CD4-positive, alpha-beta T cell treated with Interleukin-15 for 4 hours (primary cell): ENCODE data around the gene NRROS.

ENCODE experiments used
- DNase-seq: peaks from one replicate; pipeline ENCODE4 v3.0.0-alpha.2; 2020; ENCODE audit warnings: low spot score

The NRROS gene

GRCh38 chr3:196684548-196685407, 45.3 kb downstream of the NRROS start:
- DNase-seq = peak; percentile 75

- DNase-seq = no peak
Observed at GRCh38 chr3:196686436-196686835, 46.9 kb downstream of the NRROS start.

- DNase-seq = no peak
Observed at GRCh38 chr3:196688349-196688748, 48.9 kb downstream of the NRROS start.

- no peak for DNase-seq
Observed at GRCh38 chr3:196689941-196690660, 50.6 kb downstream of the NRROS start.

GRCh38 chr3:196691386-196691785, 51.9 kb downstream of the NRROS start:
- DNase-seq = no peak

- peak; percentile 37 for DNase-seq
Observed at GRCh38 chr3:196694202-196694638, 54.7 kb downstream of the NRROS start.

GRCh38 chr3:196694941-196695848, 55.7 kb downstream of the NRROS start:
- peak; percentile 6 for DNase-seq

- DNase-seq = no peak
Observed at GRCh38 chr3:196695849-196696226, 56.3 kb downstream of the NRROS start.

- DNase-seq = no peak
Observed at GRCh38 chr3:196697270-196697669, 57.8 kb downstream of the NRROS start.

- DNase-seq = no peak
Observed at GRCh38 chr3:196699749-196700148, 60.3 kb downstream of the NRROS start.

GRCh38 chr3:196700801-196701200, 61.3 kb downstream of the NRROS start:
- no peak for DNase-seq

- no peak for DNase-seq
Observed at GRCh38 chr3:196706327-196706726, 66.8 kb downstream of the NRROS start.

GRCh38 chr3:196706731-196707130, 67.2 kb downstream of the NRROS start:
- DNase-seq = no peak

GRCh38 chr3:196707566-196707965, 68.1 kb downstream of the NRROS start:
- DNase-seq = no peak

- no peak for DNase-seq
Observed at GRCh38 chr3:196708467-196708866, 69.0 kb downstream of the NRROS start.
